HG02571 (cell line): ENCODE data around the gene CHRND.
"Not testable (repeated sequence)": the region's sequence is repeated elsewhere in the genome, so short reads cannot be mapped to it uniquely, and the experiment has no call there.

Experiments used
- ATAC-seq: cut with Tn5 transposase; IDR thresholded peaks from one replicate; pipeline ENCODE4 v1.9.1; 2021; ENCODE audit warnings: mild to moderate bottlenecking, moderate library complexity; ENCODE audit not compliant: unreplicated experiment

Gene CHRND

GRCh38 chr2:232524771-232525170 is 1.2 kb upstream of the CHRND start:
- ATAC-seq = no peak

- ATAC-seq = no peak
Measured at GRCh38 chr2:232525199-232525598, 761 bp upstream of the CHRND start.

GRCh38 chr2:232526372-232526941 is 497 bp downstream of the CHRND start:
- no peak for ATAC-seq

- ATAC-seq = no peak
Measured at GRCh38 chr2:232527905-232528470, 2.0 kb downstream of the CHRND start.

GRCh38 chr2:232528746-232529460 is 2.9 kb downstream of the CHRND start:
- ATAC-seq = no peak

GRCh38 chr2:232529806-232530547 is 4.0 kb downstream of the CHRND start:
- ATAC-seq = no peak

- no peak for ATAC-seq
Measured at GRCh38 chr2:232530626-232531260, 4.8 kb downstream of the CHRND start.

GRCh38 chr2:232532419-232532818 is 6.5 kb downstream of the CHRND start:
- ATAC-seq = no peak

- not testable (repeated sequence) for ATAC-seq
Measured at GRCh38 chr2:232532821-232533220, 6.9 kb downstream of the CHRND start.

GRCh38 chr2:232533944-232534710 is 8.2 kb downstream of the CHRND start:
- no peak for ATAC-seq

- no peak for ATAC-seq
Measured at GRCh38 chr2:232534940-232535651, 9.1 kb downstream of the CHRND start.

GRCh38 chr2:232535761-232536530 is 10.0 kb downstream of the CHRND start:
- no peak for ATAC-seq

- ATAC-seq = no peak
Measured at GRCh38 chr2:232537079-232537478, 11.1 kb downstream of the CHRND start.

GRCh38 chr2:232537499-232537898 is 11.5 kb downstream of the CHRND start:
- no peak for ATAC-seq

- no peak for ATAC-seq
Measured at GRCh38 chr2:232538671-232539070, 12.7 kb downstream of the CHRND start.

GRCh38 chr2:232539298-232540231 is 13.6 kb downstream of the CHRND start, which contains the start of gene CHRNG:
Gene CHRNG, plus strand, starts transcription at chr2:232539692. Its CDS starts 56 bp downstream, at chr2:232539748.
- ATAC-seq = no peak

- ATAC-seq = no peak
Measured at GRCh38 chr2:232540441-232541041, 14.6 kb downstream of the CHRND start.
